ENCODE data around the gene SEPTIN7. TPM values are rescaled to one million over a fixed set of nuclear protein-coding genes. Genes with fewer than 3 reads are reported as not detected.

Gene SEPTIN7
- total and polyA plus RNA-seq, 9 of the 15 experiments (the other 6 are each of a cell fraction or from before 2014, with no cell fraction given), result 95.0 to 268 (median 163) TPM

- no peak for ATAC-seq
- Histone ChIP-seq H4K20me1 (replicated peaks; ENCODE audit: control insufficient read depth, insufficient read depth, low read length) (peaks cover 6% of the 10 kb centered on the region), H3K9me3 (replicated peaks; ENCODE audit: control insufficient read depth, insufficient read depth, low read depth, low read length) (no peaks in the 10 kb centered on the region), H3K27ac (ENCODE audit: extremely low read depth, low read depth, low read length) (peak overlapping the region; percentile 97), H3K9me1 (ENCODE audit: control insufficient read depth, insufficient read depth, low read length) (no peaks in the 10 kb centered on the region), H2AFZ (ENCODE audit: low read depth, low read length) (peak overlapping the region; percentile 97; the same call in 1 of the 2 replicates), H3K9ac (ENCODE audit: insufficient read depth in 1 of 2, low read depth in 2 of 2, low read length in 2 of 2) (peak overlapping the region; percentile 93), H3K4me2 (ENCODE audit: insufficient read depth, low read length) (peak overlapping the region; percentile 95), H3K4me1 (replicated peaks in 1 of 2; ENCODE audit: control insufficient read depth in 2 of 2, insufficient read depth in 2 of 2, low read length in 2 of 2) (peaks cover 3 to 12% of the 10 kb centered on the region in 2 experiments; a peak in 3 of 5 replicates), H3K27me3 (ENCODE audit: control insufficient read depth in 2 of 2, insufficient read depth in 2 of 2, low read length in 2 of 2) (no peaks in the 10 kb centered on the region), H3K36me3 (ENCODE audit: control insufficient read depth, insufficient read depth, low read length) (no peaks in the 10 kb centered on the region), H3K4me3 (peak overlapping the region; percentile 93), H3K79me2 (ENCODE audit: control insufficient read depth, insufficient read depth, low read length) (peaks cover 74% of the 10 kb centered on the region)
- in situ Hi-C loops (cut with MboI), result no loop called here
- ChIA-PET POLR2A (interaction anchor here (1.0 to 3.3 kb wide), 5 partner anchors 11 to 34 kb away, joined by 3 to 22 read pairs (median 8); no protein-coding TSS in a partner anchor), CTCF (ENCODE audit: low intra/inter-chr PET ratio) (interaction anchor here (0.8 to 1.1 kb wide), 2 partner anchors 49 to 105 kb away, joined by 3 read pairs; no protein-coding TSS in a partner anchor)
- 0% methylated on average over 4 of the region's 4 CpGs for WGBS (ENCODE audit: insufficient coverage, low coverage, missing lambda C conversion rate)
- BruUV-seq (replicated peaks), result TSS peak; percentile 60
- intact Hi-C loops (cut with micrococcal nuclease), result no loop called here
- no peak for FAIRE-seq
- TF ChIP-seq CTCF (IDR thresholded peaks at IDR 0.05 in 2 of 3, conservative IDR thresholded peaks at IDR 0.05 in 1 of 3; ENCODE audit: insufficient read depth in 2 of 3, low read depth in 1 of 3, low read length in 3 of 3), result 0 out of 6 replicates have a peak, but pooled peaks of 1 of the 3 experiments have one; percentile 0
- TF ChIP-seq ZNF512 (tag; IDR thresholded peaks at IDR 0.05), result peak; percentile 82
- TF ChIP-seq RBM39 (optimal IDR thresholded peaks at IDR 0.05; ENCODE audit: low read depth, low read length), result no peak
- TF ChIP-seq KLF16 (IDR thresholded peaks at IDR 0.05), result no peak
- no peak for TF ChIP-seq ZNF184 (CRISPR knock-in tag; IDR thresholded peaks at IDR 0.05)
- TF ChIP-seq ZNF217 (CRISPR knock-in tag; IDR thresholded peaks at IDR 0.05), result no peak
- TF ChIP-seq IRF2 (CRISPR knock-in tag; IDR thresholded peaks at IDR 0.05), result no peak
- TF ChIP-seq ZNF324 (CRISPR knock-in tag; IDR thresholded peaks at IDR 0.05), result no peak
- DNase-seq (ENCODE audit: extremely low read depth in 1 of 4, low spot score in 3 of 4), result no peak
These were observed 1.2 kb downstream of the SEPTIN7 start for GRCh38 chr7:35802102-35802466.

Measured in K562 (cell line).